Heart left ventricle (tissue), 16 donors: ENCODE data around the gene TXNIP. TPM values are rescaled to one million over a fixed set of nuclear protein-coding genes. Genes with fewer than 3 reads are reported as not detected.

Experiments
- ATAC-seq, 4 donors: fragments of 200-7000 bp; cut with Tn5 transposase; one replicate each; pipeline ENCODE4 v1.9.1; 2020 to 2022; ENCODE audit warnings: moderate library complexity in 4 of 4, mild to moderate bottlenecking in 3 of 4, moderate number of reproducible peaks in 1 of 4
- DNase-seq, 5 donors: peaks; one replicate each; pipeline ENCODE4 v3.0.0-alpha.2; 2020
- H3K27ac ChIP-seq, 12 donors: fragments of 200-600 bp; sonication (generic) in 4 of 12; one replicate each; pipeline versions ENCODE4 v1.5.0 to v1.8.0; 2016 to 2022; ENCODE audit warnings: mild to moderate bottlenecking in 2 of 12
- H3K27me3 ChIP-seq, 9 donors: fragments of 200-600 bp; sonication (generic) in 2 of 9; one replicate each; pipeline versions ENCODE4 v1.5.1 to v1.8.0; 2016 to 2022; ENCODE audit warnings: mild to moderate bottlenecking in 3 of 9
- H3K36me3 ChIP-seq, 9 donors: fragments of 200-600 bp; sonication (generic) in 2 of 9; one replicate each; pipeline versions ENCODE4 v1.5.0 to v1.8.0; 2018 to 2022; ENCODE audit warnings: mild to moderate bottlenecking in 2 of 9
- H3K4me1 ChIP-seq, 12 donors: fragments of 200-600 bp; sonication (generic) in 4 of 12; one replicate each; pipeline versions ENCODE4 v1.5.0 to v1.8.0; 2016 to 2022; ENCODE audit warnings: mild to moderate bottlenecking in 3 of 12
- H3K4me3 ChIP-seq, 12 donors: fragments of 200-600 bp; sonication (generic) in 4 of 12; one replicate each; pipeline versions ENCODE4 v1.5.0 to v1.8.0; 2017 to 2022; ENCODE audit warnings: mild to moderate bottlenecking in 9 of 12, moderate library complexity in 4 of 12
- H3K9me3 ChIP-seq, 12 donors: fragments of 200-600 bp; sonication (generic) in 4 of 12; one replicate each; pipeline versions ENCODE4 v1.5.0 to v1.8.0; 2016 to 2022; ENCODE audit warnings: mild to moderate bottlenecking in 1 of 12
- POLR2A ChIP-seq, 2 donors: fragments of 450-650 bp; IDR thresholded peaks; one replicate each; pipeline ENCODE4 v1.6.1; 2017; ENCODE audit warnings: antibody characterized with exemption in 2 of 2, mild to moderate bottlenecking in 2 of 2, moderate library complexity in 2 of 2
- WGBS, 4 donors: extraction: QIAGEN DNeasy Blood & Tissue Kit in 2 of 4; methylation state at CpG; one replicate each; pipeline versions ENCODE4 v1.1.5 to v1.1.7; 2013 to 2018; 5-methylcytosine and 5-hydroxymethylcytosine counted together
- intact Hi-C, 10 donors: fragments of 100-400 bp; cut with DNase I; formaldehyde crosslinking; loops; one replicate each; pipeline versions ENCODE4 v1.11.1 to v1.14.2; 2022
- polyA plus RNA-seq, 2 donors: library from polyadenylated mRNA; stranded (reverse); fragments of 200-250 nt; gene quantifications; one replicate each; pipeline ENCODE4 v1.2.3, GENCODE V29; 2013
- total RNA-seq, 9 donors: library from RNA; depleted of rRNA in 2 of 9; stranded (reverse); fragments of >200 nt in 2 of 9; fragmentation: NEBNext Ultra II Directional in 3 of 9; extraction: Animal tissue kit (Norgen Biotek cat#: 25700) in 3 of 9; gene quantifications; one replicate each; pipeline versions ENCODE4 v1.1.0 to v1.2.4, GENCODE V29; 2016 to 2023
- TF ChIP-seq, protein P1 (sequence below), 12 donors: fragments of 200-600 bp; sonication (generic) in 4 of 12; IDR thresholded peaks; one replicate each; pipeline versions ENCODE4 v1.5.0 to v1.8.0; 2018 to 2022; ENCODE audit warnings: antibody characterized with exemption in 12 of 12, mild to moderate bottlenecking in 5 of 12
- donor health status: ischemic (EF 13 %, LVEDD 7.1; RV severe dilation, severe dysfunction).
- donor health status: healthy with polysubstance abuse.
- donor health status: DM: no; HTN: yes; CAD: no.
- donor health status: DM: no; HTN: no; CAD: no.
- donor health status: ischemic (EF 25% LVEDD 6.9; RV normal size, moderate dysfunction).
- donor health status: ischemic (EF 25% LVEDD 5.7; RV mildly dilated, moderate dysfunction).
- donor health status: healthy.
- donor health status: DM: yes; HTN: yes; CAD: no.
- donor health status: ischemic (EF 35%, LVEDD 5.7; RV mildly dilated, moderate dysfunction).
- donor health status: nonischemic (EF 11% LVEDD 7.7; RV severe dilation, severe dysfunction).
- donor health status: DM: yes; HTN: yes; CAD: no.
- donor health status: PGD.
- donor health status: ischemic (EF 29% LVEDD 5.4; RV normal size, mild dysfunction).
- donor health status: nonischemic (EF 23%, LVEDD 6.1; RV moderate dilation, normal function).

Gene TXNIP
- total and polyA plus RNA-seq, 11 donors, result 222 to 1,925 (median 844) TPM

DNA sequence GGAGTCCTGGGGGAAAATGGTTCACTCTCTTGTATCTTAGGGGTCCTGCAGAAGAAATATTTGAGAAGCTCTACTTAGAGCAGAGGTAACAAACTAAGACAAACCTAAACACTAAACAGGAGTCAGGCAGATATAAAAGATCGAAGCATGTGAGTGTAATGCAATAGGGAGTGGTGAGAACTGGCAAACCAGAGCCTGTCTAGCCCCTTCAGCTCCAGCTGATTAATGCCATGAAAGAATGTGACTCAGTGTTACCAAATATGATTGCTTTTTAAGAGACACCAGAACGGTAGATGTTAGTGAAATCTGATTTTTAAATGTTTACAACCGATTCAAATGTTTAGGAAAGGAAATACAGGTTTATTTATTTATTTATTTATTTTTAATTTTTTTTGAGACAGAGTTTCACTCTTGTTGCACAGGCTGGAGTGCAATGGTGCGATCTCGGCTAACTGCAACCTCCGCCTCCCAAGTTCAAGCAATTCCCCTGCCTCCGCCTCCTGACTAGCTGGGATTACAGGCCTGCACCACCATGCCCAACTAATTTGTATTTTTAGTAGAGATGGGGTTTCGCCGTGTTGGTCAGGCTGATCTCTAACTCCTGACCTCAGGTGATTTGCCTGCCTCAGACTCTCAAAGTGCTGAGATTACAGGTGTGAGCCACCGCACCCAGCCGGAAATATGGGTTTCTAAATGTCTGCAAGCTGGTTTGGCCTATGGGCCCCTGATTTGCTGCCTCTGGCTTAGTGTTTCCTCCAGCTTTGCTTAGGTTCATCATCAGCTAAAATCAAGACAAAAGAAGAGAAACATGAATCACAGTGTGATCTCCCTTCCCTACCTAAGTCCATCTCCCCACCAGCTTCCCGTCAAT lies 12.2 kb downstream of the TXNIP start:
- Histone ChIP-seq H3K36me3 (no peaks in the 10 kb centered on the region), H3K27me3 (no peaks in the 10 kb centered on the region), H3K4me3 (peak overlapping the region in 3 of 12 donors; percentile 39 to 49 (median 45)), H3K4me1 (peaks cover 23 to 86% (median 69%) of the 10 kb centered on the region in 12 donors), H3K9me3 (no peaks in the 10 kb centered on the region), H3K27ac (peak overlapping the region; percentile 81 to 98 (median 96))
- no peak for DNase-seq
- TF ChIP-seq POLR2A (IDR thresholded peaks at IDR 0.05), result no peak
- TF ChIP-seq, protein P1, sequence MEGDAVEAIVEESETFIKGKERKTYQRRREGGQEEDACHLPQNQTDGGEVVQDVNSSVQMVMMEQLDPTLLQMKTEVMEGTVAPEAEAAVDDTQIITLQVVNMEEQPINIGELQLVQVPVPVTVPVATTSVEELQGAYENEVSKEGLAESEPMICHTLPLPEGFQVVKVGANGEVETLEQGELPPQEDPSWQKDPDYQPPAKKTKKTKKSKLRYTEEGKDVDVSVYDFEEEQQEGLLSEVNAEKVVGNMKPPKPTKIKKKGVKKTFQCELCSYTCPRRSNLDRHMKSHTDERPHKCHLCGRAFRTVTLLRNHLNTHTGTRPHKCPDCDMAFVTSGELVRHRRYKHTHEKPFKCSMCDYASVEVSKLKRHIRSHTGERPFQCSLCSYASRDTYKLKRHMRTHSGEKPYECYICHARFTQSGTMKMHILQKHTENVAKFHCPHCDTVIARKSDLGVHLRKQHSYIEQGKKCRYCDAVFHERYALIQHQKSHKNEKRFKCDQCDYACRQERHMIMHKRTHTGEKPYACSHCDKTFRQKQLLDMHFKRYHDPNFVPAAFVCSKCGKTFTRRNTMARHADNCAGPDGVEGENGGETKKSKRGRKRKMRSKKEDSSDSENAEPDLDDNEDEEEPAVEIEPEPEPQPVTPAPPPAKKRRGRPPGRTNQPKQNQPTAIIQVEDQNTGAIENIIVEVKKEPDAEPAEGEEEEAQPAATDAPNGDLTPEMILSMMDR (IDR thresholded peaks at IDR 0.05), result no peak
- WGBS, 4 donors, result 86 to 88% (median 87%) methylated on average over 12 of the region's 12 CpGs
- no peak for ATAC-seq
- intact Hi-C loops, result no loop called here

DNA sequence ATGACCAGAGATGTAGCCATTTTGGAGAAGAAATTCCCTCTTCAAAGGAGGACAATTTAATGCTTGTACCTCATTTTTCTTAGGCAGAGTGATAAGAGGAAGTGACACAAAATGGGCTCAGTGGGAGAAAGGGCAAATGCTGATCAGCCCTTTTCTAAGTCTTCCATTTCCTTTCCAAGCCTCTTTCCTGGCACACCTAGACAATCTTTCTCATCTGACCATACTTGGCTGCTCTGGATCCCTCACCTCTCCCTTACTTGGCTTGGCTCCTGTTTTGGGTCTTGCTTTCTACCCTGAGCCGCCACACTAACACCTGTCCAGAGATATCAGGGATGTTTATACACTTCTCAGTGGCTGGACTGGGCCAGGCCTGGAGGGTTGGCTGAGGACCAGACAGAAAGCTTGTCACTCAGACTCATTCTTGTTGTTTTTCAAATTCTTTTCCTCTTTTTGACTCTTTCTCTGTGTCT lies 13.1 kb downstream of the TXNIP start:
- TF ChIP-seq, protein P1 (IDR thresholded peaks at IDR 0.05), result no peak
- TF ChIP-seq POLR2A (IDR thresholded peaks at IDR 0.05), result no peak
- no peaks in the 10 kb centered on the region for H3K27me3 ChIP-seq
- no peaks in the 10 kb centered on the region for H3K9me3 ChIP-seq
- no peak overlapping the region for H3K4me3 ChIP-seq
- H3K36me3 ChIP-seq, result no peaks in the 10 kb centered on the region
- peaks cover 32 to 90% (median 78%) of the 10 kb centered on the region in 12 donors for H3K4me1 ChIP-seq
- ATAC-seq (peak in 2 of 4 donors; percentile 2 to 12), DNase-seq (peak in 4 of 5 donors; percentile 41 to 80 (median 58))
- WGBS, 4 donors, result 28 to 31% (median 30%) methylated on average over 1 of the region's 1 CpG
- H3K27ac ChIP-seq, result peak overlapping the region; percentile 81 to 98 (median 96)
- intact Hi-C loops, result no loop called here

DNA sequence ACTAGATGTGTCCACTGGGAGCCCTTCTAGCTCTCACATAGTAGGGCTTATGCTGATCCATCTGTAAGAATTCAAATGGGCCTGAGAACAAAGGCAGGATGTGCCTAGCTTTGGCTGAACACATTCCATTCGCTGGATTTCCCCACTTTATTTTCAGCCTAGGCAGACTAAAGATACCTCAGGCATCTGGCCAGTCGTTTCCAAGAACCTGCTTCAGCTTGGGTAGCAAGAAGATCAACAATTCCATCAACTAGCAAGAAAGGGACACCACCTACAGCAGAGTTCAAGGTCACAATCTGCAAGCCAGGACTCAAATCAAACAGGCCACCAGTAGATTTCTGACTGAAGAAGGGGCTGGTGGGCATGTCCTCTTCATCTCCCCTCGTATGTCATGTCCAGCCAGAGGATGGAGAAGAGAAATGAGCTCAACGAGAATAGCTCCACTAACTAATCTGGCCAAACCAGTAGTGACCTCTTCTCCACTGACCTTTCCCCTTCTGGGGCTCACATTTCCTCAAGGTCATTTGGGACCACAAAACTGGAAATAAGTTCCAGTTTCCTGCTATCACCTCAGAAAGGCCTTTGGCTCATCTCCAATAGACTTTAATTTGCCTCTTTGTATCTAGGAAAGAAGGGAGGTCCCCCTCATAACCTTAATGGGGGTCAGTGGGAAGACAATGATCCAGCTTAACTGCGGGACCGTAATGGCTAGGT lies 14.2 kb downstream of the TXNIP start:
- H3K4me1 ChIP-seq, result peaks cover 32 to 98% (median 88%) of the 10 kb centered on the region in 12 donors
- no peaks in the 10 kb centered on the region for H3K9me3 ChIP-seq
- peak in 3 of 5 donors; percentile 63 to 74 (median 72) for DNase-seq
- ATAC-seq, result peak in 2 of 4 donors; percentile 1 to 8
- peak overlapping the region; percentile 81 to 98 (median 96) for H3K27ac ChIP-seq
- H3K36me3 ChIP-seq, result peaks cover 0 to 2% (median 0%) of the 10 kb centered on the region in 9 donors
- WGBS, 4 donors, result 33 to 42% (median 42%) methylated on average over 6 of the region's 6 CpGs
- no peaks in the 10 kb centered on the region for H3K27me3 ChIP-seq
- intact Hi-C loops, result loop anchor here in 2 of 10 donors (1.0 kb wide), 1 partner anchor 14 kb away; the partner anchor contains the start of gene TXNIP (in 2 of the 2)
- no peak overlapping the region for H3K4me3 ChIP-seq
- no peak for TF ChIP-seq POLR2A (IDR thresholded peaks at IDR 0.05)

DNA sequence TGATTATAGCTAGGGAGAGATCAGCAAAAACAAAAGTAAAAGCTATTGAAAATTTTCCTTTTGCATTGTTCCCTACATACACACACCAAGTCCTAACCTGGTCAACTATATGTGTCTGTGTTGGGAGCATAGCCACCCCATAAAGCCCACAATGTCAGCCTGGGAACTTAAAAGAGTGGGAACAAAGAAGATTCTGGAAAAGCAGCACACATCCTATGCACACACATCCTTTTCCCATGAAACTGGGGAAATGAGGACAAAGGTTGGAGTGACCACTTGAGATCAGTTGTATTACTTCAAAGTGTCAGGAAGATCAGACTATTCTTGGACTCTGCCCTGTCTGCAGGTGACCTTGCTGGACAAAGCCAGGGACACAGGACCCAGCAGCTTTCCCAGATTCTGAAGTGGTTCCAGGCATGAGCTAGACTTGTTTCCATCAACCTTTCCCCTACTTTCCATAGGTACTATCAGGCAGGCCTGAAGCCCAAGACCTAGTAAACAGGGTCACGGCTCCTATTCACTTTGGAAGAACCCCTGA lies 15.9 kb downstream of the TXNIP start:
- WGBS, 4 donors, result 27 to 57% (median 36%) methylated on average over 1 of the region's 1 CpG
- Histone ChIP-seq H3K27ac (peak overlapping the region; percentile 81 to 98 (median 96)), H3K36me3 (peaks cover 0 to 6% (median 0%) of the 10 kb centered on the region in 9 donors), H3K9me3 (no peaks in the 10 kb centered on the region), H3K4me3 (peak overlapping the region in 8 of 12 donors; percentile 5 to 45 (median 35)), H3K4me1 (peaks cover 23 to 84% (median 76%) of the 10 kb centered on the region in 12 donors), H3K27me3 (no peaks in the 10 kb centered on the region)
- intact Hi-C loops, result loop anchor here in 2 of 10 donors (2.0 kb wide), 2 partner anchors 16 kb away; partner anchors contain the start of genes ANKRD34A (in 1 of the 2), POLR3GL (in 1 of the 2) and TXNIP (in 1 of the 2)
- TF ChIP-seq, protein P1 (IDR thresholded peaks at IDR 0.05), result no peak
- no peak for TF ChIP-seq POLR2A (IDR thresholded peaks at IDR 0.05)
- DNase-seq (peak in 4 of 5 donors; percentile 64 to 85 (median 74)), ATAC-seq (peak; percentile 38 to 60 (median 50))
